ENCODE results near the gene KRTAP3-1. TPM values are rescaled to one million over a fixed set of nuclear protein-coding genes. Genes with fewer than 3 reads are reported as not detected.

KRTAP3-1 gene
- total RNA-seq, 1 experiment from 2014 or later: not detected

DNA sequence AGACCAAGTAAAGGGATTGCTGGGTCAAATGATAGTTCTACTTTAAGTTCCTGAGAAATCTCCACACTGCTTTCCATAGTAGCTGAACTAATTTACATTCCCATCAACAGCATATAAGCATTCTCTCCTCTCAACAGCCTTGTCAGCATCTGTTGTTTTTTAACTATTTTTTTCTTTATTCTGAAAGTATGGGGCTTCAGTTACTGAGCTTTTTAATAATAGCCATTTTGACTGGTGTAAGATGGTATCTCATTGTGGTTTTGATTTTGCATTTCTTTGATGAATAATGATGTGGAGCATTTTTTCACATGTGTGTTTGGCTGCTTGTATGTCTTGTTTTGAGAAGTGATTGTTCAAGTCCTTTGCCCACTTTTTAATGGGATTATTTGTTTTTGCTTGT, 43.6 kb upstream of the KRTAP3-1 start:
- DNase-seq (ENCODE audit: low read depth, low spot score) (no peak), ATAC-seq (no peak)
- Histone ChIP-seq H3K27ac (ENCODE audit: low read depth, low read length) (no peak overlapping the region), H3K36me3 (ENCODE audit: control insufficient read depth in 1 of 2, insufficient read depth in 2 of 2, low read length in 2 of 2) (0 out of 4 replicates have a peak, but pooled peaks cover 0 to 4% of the 10 kb centered on the region in 2 experiments), H3K9ac (ENCODE audit: low read length) (no peak overlapping the region), H3K9me2 (ENCODE audit: insufficient read depth) (no peaks in the 10 kb centered on the region), H3K27me3 (ENCODE audit: insufficient read depth, low read length) (no peaks in the 10 kb centered on the region), H3K4me3 (replicated peaks in 1 of 2; ENCODE audit: low read depth in 1 of 2, low read length in 2 of 2) (no peak overlapping the region), H3K4me2 (ENCODE audit: low read length) (no peak overlapping the region), H3K9me3 (ENCODE audit: control insufficient read depth in 1 of 2, insufficient read depth in 1 of 2, low read depth in 1 of 2, low read length in 2 of 2) (peaks cover 0 to 19% of the 10 kb centered on the region in 2 experiments; a peak in 1 of 4 replicates), H2AFZ (ENCODE audit: low read depth, low read length, poor library complexity, severe bottlenecking) (no peak overlapping the region), H3K4me1 (ENCODE audit: control insufficient read depth in 1 of 2, insufficient read depth in 2 of 2, low read length in 2 of 2) (no peaks in the 10 kb centered on the region; a peak in 1 of 4 replicates), H3K79me2 (ENCODE audit: insufficient read depth, low read length) (no peaks in the 10 kb centered on the region), H4K20me1 (ENCODE audit: insufficient read depth) (no peaks in the 10 kb centered on the region)
- POLR2A ChIA-PET: no interaction called here
- no TSS peak for BruUV-seq (replicated peaks)
- RAD21 ChIA-PET (ENCODE audit: low non-redundant PET in 1 of 2, low total read pairs in 2 of 2, uncharacterized antibody in 2 of 2, unreplicated experiment in 2 of 2): no interaction called here
- TF ChIP-seq SRF (IDR thresholded peaks at IDR 0.05; ENCODE audit: low read depth) (no peak), RAD21 (IDR thresholded peaks at IDR 0.05; ENCODE audit: low read depth) (no peak), ZNF274 (IDR thresholded peaks at IDR 0.05; ENCODE audit: low read depth, low read length) (no peak), EGR1 (IDR thresholded peaks at IDR 0.05; ENCODE audit: low read depth) (no peak), ELF1 (IDR thresholded peaks at IDR 0.05; ENCODE audit: borderline replicate concordance, low read depth) (no peak), YY1 (IDR thresholded peaks at IDR 0.05; ENCODE audit: extremely low read depth, insufficient replicate concordance, low read depth, low read length) (no peak), ZFX (IDR thresholded peaks at IDR 0.05) (no peak), TCF7L2 (IDR thresholded peaks at IDR 0.05; ENCODE audit: borderline replicate concordance, extremely low read depth, insufficient read depth, insufficient read length) (no peak), SIN3A (IDR thresholded peaks at IDR 0.05; ENCODE audit: low read depth) (no peak), FOSL1 (IDR thresholded peaks at IDR 0.05; ENCODE audit: low read depth) (no peak), REST (IDR thresholded peaks at IDR 0.05; ENCODE audit: low read depth) (no peak)
- TF ChIP-seq, protein P1, sequence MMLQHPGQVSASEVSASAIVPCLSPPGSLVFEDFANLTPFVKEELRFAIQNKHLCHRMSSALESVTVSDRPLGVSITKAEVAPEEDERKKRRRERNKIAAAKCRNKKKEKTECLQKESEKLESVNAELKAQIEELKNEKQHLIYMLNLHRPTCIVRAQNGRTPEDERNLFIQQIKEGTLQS (IDR thresholded peaks at IDR 0.05): no peak
- intact Hi-C loops (cut with micrococcal nuclease): no loop called here
- CTCF ChIA-PET: no interaction called here
